Hepatocyte (in vitro differentiated cells): ENCODE measurements around the gene CD44.

ENCODE experiments used
- CTCF ChIP-seq: fragments of 200-600 bp; sonication (generic); IDR thresholded peaks from 2 replicates; pipeline ENCODE4 v1.5.1; 2016; ENCODE audit warnings: antibody characterized with exemption, mild to moderate bottlenecking; ENCODE audit not compliant: poor library complexity
- EZH2phosphoT487 ChIP-seq: fragments of 200-600 bp; sonication (generic); IDR thresholded peaks from one replicate; pipeline ENCODE4 v1.6.1; 2018; ENCODE audit warnings: antibody characterized with exemption, mild to moderate bottlenecking, low read depth, moderate library complexity; ENCODE audit not compliant: unreplicated experiment, severe bottlenecking

GRCh38 chr11:35148163-35148837 lies 9.3 kb downstream of the CD44 start:
- TF ChIP-seq CTCF: no peak
- TF ChIP-seq EZH2phosphoT487: no peak
